Stimulated activated naive CD4-positive, alpha-beta T cell treated with Interleukin-2 at 50 U/mL for 16 hours (primary cell): ENCODE data around the gene HYOU1.
"Not testable (repeated sequence)": the region's sequence is repeated elsewhere in the genome, so short reads cannot be mapped to it uniquely, and the experiment has no call there.

Experiments
- DNase-seq: peaks from one replicate; lab custom pipeline; 2025; lab: John Stamatoyannopoulos, UW

HYOU1 gene, protein sequence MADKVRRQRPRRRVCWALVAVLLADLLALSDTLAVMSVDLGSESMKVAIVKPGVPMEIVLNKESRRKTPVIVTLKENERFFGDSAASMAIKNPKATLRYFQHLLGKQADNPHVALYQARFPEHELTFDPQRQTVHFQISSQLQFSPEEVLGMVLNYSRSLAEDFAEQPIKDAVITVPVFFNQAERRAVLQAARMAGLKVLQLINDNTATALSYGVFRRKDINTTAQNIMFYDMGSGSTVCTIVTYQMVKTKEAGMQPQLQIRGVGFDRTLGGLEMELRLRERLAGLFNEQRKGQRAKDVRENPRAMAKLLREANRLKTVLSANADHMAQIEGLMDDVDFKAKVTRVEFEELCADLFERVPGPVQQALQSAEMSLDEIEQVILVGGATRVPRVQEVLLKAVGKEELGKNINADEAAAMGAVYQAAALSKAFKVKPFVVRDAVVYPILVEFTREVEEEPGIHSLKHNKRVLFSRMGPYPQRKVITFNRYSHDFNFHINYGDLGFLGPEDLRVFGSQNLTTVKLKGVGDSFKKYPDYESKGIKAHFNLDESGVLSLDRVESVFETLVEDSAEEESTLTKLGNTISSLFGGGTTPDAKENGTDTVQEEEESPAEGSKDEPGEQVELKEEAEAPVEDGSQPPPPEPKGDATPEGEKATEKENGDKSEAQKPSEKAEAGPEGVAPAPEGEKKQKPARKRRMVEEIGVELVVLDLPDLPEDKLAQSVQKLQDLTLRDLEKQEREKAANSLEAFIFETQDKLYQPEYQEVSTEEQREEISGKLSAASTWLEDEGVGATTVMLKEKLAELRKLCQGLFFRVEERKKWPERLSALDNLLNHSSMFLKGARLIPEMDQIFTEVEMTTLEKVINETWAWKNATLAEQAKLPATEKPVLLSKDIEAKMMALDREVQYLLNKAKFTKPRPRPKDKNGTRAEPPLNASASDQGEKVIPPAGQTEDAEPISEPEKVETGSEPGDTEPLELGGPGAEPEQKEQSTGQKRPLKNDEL

DNA sequence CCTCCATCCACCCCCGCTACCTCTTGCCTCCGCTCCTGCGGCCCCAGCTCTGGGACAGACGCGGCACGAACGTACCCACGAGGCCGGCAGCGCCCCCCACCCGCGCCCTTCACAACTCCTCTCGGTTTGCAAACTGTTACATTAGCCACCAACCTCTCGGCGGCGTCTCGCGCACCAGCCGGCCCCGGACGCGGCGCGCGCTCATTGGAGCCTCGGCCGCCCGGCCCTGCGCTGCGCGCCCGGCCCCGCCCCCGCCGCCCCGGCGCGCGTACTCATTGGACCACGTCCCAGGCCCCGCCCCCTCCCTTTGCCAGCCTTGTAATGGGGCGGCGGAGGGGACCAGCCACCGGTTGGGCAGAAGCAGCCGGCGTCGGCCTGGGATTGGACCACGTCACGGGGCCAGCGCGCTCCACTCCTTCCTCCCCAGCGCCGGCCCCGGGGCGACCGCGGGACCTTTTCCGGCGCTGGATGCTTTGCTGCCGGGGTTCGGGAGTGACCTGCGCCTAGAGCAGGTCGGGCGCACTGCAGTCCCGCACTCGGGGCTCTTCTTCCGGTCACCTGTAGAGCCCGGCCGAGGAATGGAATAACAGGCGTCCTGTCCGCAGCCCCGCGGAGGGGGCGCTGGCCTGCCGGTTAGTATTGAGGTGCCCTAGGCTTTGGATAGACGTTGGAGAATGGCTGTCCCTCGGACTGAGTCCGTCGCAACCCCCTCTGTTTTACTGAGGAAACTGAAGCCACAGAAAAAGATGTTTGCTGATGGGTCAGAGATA, at the start of gene HYOU1:
TSS of gene HYOU1 (minus strand) at position 206 of the 770 bp plus-strand sequence. CDS start 1,045 bp downstream, outside the sequence.
- peak; percentile 99 for DNase-seq

DNA sequence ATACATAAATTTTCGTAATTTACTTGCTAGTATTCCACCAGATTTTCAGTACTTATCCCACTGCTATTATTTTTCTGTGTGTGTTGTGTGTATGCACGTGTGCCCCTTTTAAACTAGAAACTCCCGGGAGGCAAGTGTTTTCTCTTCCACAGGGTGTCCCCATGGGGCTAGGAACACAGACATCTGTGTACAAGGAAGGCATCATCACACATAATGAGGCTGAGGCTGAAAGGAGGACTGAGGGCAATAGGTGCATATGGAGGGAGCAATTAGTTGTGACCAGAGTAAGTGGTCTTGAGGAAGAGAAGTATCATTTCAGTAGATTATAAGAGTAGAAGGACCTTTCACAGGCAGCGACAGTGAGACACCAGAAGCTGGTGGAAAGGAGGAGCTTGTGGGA, 46.8 kb upstream of the HYOU1 start:
- no peak for DNase-seq

DNA sequence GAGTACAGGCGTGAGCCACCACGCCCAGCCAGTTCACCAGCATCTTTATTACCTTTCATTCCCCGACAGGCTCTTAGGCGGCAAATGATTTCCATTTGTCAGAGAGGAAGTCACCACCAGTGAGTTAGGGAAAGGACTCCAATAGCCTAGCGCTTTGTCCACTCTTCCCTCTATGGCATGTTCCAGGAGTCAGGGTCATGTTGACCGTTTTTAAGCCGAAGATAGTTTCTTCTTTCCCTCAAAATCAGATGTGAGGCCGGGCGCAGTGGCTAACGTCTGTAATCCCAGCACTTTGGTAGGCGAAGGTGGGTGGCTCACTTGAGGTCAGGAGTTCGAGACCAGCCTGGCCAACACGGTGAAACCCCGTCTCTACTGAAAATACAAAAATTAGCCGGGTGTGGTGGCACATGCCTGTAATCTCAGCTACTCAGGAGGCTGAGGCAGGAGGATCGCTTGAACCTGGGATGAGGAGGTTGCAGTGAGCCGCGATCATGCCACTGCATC, 46.2 kb upstream of the HYOU1 start:
- DNase-seq = not testable (repeated sequence)

DNA sequence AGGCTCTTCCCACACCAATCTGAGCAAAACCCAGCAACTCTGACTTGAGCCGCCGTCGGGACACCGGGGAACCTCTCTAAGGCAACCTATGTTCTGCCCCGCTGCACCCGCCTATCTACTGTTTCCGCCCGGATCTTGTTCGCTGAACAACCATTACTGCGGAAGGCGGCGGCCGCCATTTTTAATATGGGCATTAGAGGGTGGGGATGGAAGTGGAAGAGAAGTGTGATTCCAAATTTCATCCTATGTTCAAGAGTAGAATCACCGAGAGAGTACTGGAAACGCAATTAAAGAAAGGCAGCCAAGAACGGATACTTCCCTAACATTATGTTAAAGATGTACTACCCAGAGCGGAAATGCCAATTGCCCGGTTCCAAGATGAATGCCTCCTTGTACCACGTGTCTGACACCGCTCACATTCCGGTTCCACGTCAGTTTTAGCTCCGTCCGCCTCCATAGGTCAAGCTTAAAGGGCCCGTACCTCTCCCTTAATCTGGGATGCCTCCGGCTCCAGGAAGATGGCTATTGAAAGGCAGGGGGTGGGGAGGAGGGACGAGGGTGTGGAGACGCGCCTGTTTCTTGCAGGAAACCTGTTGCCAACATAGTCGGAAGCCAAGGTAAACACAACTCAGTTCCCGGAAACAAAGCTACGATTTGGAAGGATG, 44.9 kb upstream of the HYOU1 start, which contains the start of gene DPAGT1:
TSS of gene DPAGT1 (minus strand) at position 95 of the 665 bp plus-strand sequence. CDS start 198 bp downstream, outside the sequence.
- DNase-seq = peak; percentile 86

DNA sequence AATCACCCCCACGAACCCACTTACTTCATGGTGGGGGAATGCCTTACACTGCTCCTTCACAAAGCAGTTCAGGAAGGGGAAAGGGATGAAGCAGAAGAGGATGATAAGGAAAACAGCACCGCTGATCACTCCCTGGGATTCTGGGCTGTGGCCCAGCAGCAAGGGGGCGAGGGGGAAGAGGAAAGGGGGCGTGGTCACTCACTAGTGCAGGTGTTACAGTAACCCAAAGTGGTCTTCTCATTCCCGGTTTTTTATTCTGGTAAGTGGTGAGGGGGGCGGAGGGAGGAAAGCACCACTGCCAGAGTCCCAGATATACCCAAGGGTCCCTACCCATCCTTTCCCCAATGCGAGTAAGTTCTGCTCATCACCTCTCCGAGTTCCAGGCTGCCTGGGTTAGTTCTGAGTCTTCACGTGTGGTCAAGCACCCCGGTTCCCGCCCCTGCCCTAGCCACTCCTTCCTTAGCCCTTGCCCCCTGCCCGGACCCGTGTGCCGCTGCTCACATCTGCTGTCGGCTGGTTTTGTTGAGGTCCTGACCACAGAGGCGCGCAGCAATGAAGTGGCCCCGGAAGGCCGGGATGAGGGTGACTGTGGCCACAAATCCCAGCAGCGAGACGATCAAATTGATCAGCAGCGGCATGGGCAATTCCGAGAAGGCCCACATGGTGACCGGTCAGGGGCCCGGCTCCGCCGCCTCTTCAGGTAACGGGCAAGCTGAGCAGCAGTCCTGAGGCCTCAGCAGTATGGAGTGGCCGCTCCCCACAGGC, 44.2 kb upstream of the HYOU1 start:
- no peak for DNase-seq

DNA sequence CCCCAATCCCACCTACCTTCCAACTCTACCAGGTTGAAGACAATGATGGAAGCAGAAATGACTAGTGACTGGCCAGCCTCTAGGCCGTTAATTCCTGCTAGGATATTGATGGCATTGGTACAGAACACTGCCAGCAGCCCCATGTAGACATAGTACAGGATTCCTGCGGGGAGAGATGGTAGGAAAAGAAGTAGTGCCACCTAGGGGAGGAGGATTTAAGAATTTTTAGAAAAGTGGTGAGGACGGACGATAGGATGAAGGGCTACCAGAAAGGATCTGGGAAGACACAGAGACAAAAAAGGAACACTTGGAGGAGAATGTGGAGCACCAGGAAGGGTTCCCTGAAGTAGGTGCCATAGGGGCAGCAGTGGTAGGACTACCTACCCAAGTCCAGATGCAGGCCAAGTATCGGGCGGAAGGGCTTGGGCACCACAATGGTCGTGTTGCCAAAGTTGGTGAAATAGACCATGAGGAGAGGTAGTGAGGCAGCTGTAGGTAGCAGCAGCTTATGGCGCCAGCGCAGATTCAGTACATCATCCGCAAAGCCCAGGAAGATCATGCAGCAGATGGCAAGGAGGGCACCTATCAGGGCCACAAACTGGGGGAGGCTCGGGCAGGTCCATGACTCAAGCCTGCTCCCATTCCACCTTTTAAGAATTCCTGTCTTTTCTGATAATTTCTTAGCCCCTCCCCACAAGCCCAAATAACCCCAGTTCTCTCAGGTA, 43.4 kb upstream of the HYOU1 start:
- DNase-seq = no peak

DNA sequence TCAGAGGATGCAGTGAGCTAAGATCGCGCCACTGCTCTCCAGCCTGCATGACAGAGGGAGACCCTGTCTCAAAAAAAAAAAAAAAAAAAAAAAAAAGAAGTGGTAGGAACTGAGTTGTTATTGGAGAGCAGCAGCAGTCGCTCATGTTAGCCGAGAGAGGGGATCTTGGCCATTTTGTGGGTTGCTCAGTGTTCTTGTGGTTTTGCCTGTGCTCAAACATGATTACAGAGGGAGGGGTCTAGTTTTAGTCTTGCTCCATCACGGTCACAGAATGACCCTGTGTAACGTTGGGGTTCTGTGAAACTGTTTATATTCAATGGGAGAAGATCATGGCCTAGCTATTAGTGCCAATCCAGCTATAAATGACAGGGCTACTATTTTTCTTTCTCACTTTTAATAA, 42.7 kb upstream of the HYOU1 start:
- DNase-seq = no peak

DNA sequence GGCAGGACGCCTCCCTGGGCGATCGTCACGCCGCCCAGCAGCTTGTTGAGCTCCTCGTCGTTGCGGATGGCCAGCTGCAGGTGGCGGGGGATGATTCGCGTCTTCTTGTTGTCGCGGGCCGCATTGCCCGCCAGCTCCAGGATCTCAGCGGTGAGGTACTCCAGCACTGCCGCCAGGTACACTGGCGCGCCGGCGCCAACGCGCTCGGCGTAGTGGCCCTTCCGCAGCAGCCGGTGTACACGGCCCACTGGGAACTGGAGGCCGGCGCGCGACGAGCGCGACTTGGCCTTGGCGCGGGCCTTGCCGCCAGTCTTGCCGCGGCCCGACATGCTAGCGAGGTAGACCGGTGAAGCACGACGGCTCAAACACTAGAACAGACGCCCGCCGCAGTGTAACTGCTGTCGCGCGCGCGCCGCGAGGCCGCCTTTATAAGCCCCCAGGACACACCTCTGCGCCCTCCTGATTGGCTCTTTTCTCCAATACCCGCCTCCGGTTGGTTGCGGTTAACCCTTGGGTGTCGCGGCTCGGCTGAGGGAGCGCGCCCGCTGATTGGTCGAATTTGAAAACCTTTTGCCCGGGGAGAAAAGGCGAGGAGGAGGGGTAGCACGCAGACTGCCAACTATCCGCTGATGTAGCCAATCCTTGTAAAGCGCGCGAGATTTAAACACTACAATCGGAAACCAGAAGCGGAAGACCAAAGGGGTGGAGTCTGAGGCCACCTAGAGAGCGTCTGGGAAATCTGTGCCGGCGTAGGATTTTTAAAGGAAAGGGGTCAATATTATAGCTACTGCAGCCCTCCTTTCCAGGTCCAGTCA, 38.3 kb upstream of the HYOU1 start:
- peak; percentile 99 for DNase-seq

DNA sequence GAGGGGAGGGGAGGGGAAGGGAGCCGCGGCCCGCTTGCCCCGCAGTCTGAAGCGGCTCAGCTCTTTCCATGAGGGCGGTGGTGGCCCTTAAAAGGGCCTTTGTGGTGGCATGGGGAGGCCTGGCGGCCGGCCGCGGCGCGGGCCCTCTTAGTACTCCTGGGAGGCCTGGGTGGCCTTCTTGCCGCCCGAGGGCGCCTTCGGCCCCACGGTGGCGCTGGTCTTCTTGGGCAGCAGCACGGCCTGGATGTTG, 37.7 kb upstream of the HYOU1 start:
- DNase-seq = no peak

DNA sequence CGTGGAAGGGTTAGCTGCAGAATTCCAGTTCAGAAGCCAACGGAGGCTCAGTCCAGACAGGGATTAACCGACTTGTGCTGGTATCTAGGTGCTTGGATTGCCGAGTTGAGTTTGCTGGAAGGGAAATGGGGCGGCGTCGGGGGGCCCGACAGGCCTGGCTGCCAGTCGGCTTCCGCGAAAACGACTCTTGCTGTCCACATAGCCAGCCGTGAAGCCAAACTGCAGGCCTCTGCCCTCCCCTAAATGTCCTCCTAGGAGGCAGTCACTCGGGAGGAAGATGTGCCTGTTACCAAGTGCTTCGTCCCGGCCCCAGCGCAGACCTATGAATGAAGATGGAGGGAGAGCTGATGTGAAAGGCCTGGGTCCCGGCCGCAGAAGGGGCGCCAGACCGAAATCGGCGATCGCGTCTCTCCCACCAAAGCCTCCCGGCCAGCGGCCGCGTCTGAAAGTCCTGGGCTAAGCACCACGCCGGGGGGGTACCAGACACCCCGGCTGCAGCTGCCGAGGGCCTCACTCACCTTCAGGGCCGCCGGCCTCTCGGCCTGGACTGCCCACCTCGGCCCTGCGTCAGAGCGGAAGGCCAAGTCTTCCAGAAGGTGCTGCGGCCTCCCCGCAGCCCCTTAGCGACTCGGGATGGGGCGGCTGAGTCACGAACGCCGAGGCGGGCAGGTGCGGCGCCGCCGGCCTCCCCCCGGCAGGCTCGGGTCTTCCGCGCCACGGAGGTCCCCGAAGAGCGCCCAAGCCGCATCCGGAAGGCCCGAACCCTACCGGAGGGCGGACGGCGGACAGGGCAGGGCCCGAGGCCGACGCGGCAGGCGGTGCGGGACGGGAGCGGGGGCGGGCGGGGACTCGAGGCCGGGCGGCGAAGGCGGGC, 37.2 kb upstream of the HYOU1 start:
- peak; percentile 44 for DNase-seq

DNA sequence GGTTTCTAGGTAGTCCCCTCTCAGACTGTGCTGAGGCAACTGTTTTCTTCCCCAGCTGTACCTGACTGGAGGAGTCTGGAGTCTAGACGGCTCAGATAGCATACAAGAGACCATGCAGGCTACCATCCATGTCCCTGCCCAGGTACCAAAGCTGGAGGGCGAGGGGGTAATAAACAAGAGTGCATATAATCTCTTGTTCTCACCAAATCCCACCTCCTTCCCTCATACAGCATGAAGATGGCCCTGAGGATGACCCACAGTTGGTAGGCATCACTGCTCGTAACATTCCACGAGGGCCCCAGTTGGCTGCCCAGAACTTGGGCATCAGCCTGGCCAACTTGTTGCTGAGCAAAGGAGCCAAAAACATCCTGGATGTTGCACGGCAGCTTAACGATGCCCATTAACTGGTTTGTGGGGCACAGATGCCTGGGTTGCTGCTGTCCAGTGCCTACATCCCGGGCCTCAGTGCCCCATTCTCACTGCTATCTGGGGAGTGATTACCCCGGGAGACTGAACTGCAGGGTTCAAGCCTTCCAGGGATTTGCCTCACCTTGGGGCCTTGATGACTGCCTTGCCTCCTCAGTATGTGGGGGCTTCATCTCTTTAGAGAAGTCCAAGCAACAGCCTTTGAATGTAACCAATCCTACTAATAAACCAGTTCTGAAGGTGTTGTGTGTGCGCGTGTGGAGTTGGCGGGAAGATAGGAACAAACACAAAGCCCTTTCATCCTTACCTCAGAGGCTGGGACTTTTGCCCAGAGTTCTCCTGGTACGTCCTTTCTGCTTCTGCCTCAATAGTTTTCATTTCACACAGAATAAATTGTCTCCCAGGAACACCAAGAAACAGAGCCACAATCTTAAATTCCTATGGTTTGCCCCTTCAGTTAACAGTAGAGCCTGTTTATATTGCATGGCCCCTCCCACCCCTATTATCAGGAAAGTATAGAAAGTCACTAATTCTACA, 36.2 kb upstream of the HYOU1 start:
- no peak for DNase-seq

DNA sequence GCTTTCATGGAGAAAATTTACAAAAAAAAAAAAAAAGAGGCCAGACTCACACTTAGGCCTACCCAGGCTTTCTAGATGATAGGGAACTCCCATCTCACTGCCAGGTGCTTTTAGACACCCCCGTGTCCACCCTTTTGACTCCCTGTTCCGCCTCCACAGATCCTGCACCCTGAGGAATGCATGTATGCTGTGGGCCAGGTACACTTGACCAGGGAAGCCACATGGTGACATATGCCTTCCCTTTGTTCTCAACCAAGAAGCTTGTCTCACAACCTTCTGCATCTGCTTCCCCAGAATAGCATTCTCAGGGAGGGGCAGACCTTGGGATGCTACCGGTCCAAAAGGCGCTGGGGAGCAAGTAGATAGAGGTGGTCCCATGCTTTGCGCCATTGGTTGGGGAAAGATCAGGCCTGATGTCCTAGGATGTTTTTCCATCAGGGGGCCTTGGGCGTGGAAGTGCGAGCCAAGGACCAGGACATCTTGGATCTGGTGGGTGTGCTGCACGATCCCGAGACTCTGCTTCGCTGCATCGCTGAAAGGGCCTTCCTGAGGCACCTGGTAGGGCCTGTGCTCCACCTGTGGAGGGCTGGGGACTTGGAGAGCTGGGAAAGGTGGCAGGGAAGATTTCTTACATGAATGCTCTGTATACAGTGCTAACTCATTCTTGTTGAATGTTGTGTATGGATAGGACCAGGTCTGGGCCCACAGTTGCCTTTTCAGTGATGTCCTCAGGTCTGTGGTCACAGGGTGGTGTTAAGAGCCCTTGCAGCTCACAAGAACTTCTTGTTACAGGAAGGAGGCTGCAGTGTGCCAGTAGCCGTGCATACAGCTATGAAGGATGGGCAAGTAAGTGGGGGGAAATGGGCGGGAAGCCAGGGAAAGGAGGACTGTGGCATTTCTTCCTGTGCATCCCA, 35.2 kb upstream of the HYOU1 start:
- DNase-seq = no peak

DNA sequence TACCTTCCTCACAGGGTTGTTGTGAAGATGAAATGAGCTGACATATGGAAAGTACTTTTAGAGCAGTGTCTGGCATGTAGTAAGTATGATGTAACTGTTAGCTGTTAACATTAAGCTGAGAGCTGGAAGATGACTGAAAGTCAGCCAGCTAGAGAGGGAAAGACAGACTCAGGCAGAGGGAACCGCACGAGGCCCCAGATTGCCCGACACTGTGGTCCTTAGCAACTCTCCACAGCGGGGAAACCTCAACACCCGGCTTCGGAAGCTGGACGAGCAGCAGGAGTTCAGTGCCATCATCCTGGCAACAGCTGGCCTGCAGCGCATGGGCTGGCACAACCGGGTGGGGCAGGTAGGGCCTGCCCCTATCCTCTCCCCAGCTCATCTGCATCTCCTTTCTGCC, 34.2 kb upstream of the HYOU1 start:
- no peak for DNase-seq

DNA sequence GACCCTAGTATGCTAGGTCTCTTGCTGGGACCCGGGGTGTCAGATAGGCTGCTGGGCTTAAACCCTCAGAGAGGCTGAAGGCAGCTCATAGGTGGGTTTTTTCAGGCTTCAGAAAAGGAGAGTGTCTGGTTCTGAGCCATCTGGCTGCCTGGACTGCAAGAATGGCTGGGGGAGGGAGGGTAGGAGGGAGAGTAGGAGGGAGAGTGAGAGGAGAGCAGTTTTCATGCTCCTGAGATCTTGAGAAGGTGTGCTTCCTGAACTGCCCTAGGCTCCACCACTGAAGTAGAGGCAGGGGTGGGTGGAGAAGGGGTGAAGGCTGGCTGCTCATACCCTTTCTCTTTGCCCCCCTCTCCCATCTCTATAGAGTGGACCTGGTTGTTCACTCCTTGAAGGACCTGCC, 32.3 kb upstream of the HYOU1 start:
- DNase-seq = no peak

DNA sequence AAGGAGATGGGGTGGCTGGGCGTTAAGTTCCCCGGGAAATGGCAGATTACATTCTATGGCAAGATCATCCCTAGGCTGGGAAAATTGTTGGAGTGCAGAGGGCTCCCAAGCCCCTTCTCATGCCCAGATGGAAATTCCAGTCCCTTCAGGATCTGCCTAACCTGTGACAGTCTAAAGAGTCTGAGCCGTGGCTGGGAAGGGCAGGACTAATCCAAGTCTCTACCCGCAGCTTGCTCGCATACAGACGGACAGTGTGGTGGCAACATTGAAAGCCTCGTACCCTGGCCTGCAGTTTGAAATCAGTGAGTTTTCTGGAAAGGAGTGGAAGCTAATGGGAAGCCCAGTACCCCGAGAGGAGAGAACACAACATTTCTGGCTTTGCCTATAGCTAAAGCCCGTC, 31.4 kb upstream of the HYOU1 start:
- DNase-seq = no peak

DNA sequence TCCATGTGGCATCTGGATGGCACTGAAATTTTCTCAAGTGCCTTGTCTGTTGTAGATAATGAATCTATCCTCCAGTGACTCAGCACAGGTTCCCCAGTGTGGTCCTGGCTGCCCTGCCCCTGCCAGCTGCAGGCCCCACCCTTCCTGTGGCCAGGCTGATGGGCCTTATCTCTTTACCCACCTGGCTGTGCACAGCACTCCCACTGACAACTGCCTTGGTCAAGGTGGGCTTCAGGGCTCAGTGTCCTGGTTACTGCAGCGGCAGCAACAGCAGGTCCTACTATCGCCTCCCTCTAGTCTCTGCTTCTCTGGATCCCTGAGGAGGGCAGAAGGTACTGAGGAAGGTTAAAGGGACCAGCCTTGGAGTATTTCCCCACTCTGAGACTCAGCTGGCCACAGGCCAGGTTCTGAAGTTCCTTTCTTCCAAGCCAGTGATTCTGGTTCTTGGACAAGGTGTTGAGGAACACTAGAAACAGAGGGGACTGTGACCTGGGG, 30.8 kb upstream of the HYOU1 start:
- DNase-seq = no peak
